GM23338 (cell line): ENCODE measurements around the gene CPHXL. TPM values are rescaled to one million over a fixed set of nuclear protein-coding genes. Genes with fewer than 3 reads are reported as not detected.

Source experiments
- ATAC-seq: fragments of 200-7000 bp; cut with Tn5 transposase; 3 replicates; pipeline ENCODE4 v1.9.1; 2020
- DNase-seq: peaks from one replicate; pipeline ENCODE4 v3.0.0-alpha.2; 2015; ENCODE audit warnings: low spot score
- H2AFZ ChIP-seq: fragments of 200-600 bp; sonication (generic); 2 replicates; pipeline ENCODE4 v1.8.0; 2016; ENCODE audit warnings: antibody characterized with exemption, mild to moderate bottlenecking, moderate library complexity
- H3F3A ChIP-seq: fragments of 200-600 bp; sonication (generic); replicated peaks from 2 replicates; pipeline ENCODE4 v1.8.0; 2017; ENCODE audit warnings: antibody characterized with exemption, mixed run types, low read depth
- H3K27ac ChIP-seq: fragments of 200-600 bp; sonication (generic); 2 replicates; pipeline ENCODE4 v1.6.1; 2016; ENCODE audit warnings: low read depth
- H3K27me3 ChIP-seq: fragments of 200-600 bp; sonication (generic); 2 replicates; pipeline ENCODE4 v1.8.0; 2016; ENCODE audit warnings: mild to moderate bottlenecking, mixed run types, moderate library complexity; ENCODE audit not compliant: insufficient read depth
- H3K36me3 ChIP-seq: fragments of 200-600 bp; sonication (generic); 2 replicates; pipeline ENCODE4 v1.8.0; 2016; ENCODE audit warnings: mild to moderate bottlenecking; ENCODE audit not compliant: insufficient read depth
- H3K4me1 ChIP-seq: fragments of 200-600 bp; sonication (generic); 2 replicates; pipeline ENCODE4 v1.8.0; 2016; ENCODE audit warnings: mild to moderate bottlenecking, moderate library complexity; ENCODE audit not compliant: insufficient read depth
- H3K4me2 ChIP-seq: fragments of 200-600 bp; sonication (generic); 2 replicates; pipeline ENCODE4 v1.7.1; 2017; ENCODE audit warnings: mixed run types
- H3K4me3 ChIP-seq: fragments of 200-600 bp; sonication (generic); 2 replicates; pipeline ENCODE4 v1.6.1; 2016; ENCODE audit warnings: mixed run types
- H3K79me2 ChIP-seq: fragments of 200-600 bp; sonication (generic); replicated peaks from 2 replicates; pipeline ENCODE4 v1.8.0; 2017; ENCODE audit warnings: mild to moderate bottlenecking; ENCODE audit not compliant: insufficient read depth
- H3K9me2 ChIP-seq: fragments of 200-600 bp; sonication (generic); 2 replicates; pipeline ENCODE4 v1.8.0; 2017; ENCODE audit not compliant: insufficient read depth
- H4K20me1 ChIP-seq: fragments of 200-600 bp; sonication (generic); replicated peaks from 2 replicates; pipeline ENCODE4 v1.8.0; 2017; ENCODE audit warnings: mild to moderate bottlenecking; ENCODE audit not compliant: insufficient read depth
- H3K27ac Mint-ChIP-seq: 2 replicates; pipeline ENCODE4 v1.8.0; 2020; ENCODE audit warnings: inconsistent platforms, mild to moderate bottlenecking, moderate library complexity, mixed read lengths
- H3K27me3 Mint-ChIP-seq: 3 replicates; pipeline ENCODE4 v1.8.0; 2022; ENCODE audit warnings: low read depth, mild to moderate bottlenecking, moderate library complexity, mixed read lengths, inconsistent platforms; ENCODE audit not compliant: insufficient read depth, poor library complexity
- H3K36me3 Mint-ChIP-seq: 3 replicates; pipeline ENCODE4 v1.8.0; 2021; ENCODE audit warnings: low read depth, mild to moderate bottlenecking, inconsistent platforms, moderate library complexity, mixed read lengths
- H3K4me1 Mint-ChIP-seq: 3 replicates; pipeline ENCODE4 v1.8.0; 2020; ENCODE audit warnings: mild to moderate bottlenecking, inconsistent platforms, mixed read lengths
- H3K4me3 Mint-ChIP-seq: 3 replicates; pipeline ENCODE4 v1.8.0; 2021; ENCODE audit warnings: moderate library complexity, mild to moderate bottlenecking, inconsistent platforms, mixed read lengths
- H3K9me3 Mint-ChIP-seq: 3 replicates; pipeline ENCODE4 v1.8.0; 2020; ENCODE audit warnings: moderate library complexity, mild to moderate bottlenecking, inconsistent platforms, mixed read lengths
- CREB1 ChIP-seq: fragments of 250-450 bp; sonication (Bioruptor Pico); IDR thresholded peaks from 2 replicates; pipeline ENCODE4 v1.5.0; 2020; ENCODE audit warnings: low read depth, mild to moderate bottlenecking, moderate library complexity
- CTCF ChIP-seq, 2 experiments: fragments of 200-600 bp in 1 of 2; sonication (generic) in 1 of 2; conservative IDR thresholded peaks; 2 replicates each; pipeline versions ENCODE4 v1.5.1 to v1.6.1; 2016 to 2017; ENCODE audit warnings: antibody characterized with exemption in 2 of 2, low read depth in 2 of 2, mild to moderate bottlenecking in 2 of 2, moderate library complexity in 1 of 2
- EZH2 ChIP-seq: fragments of 200-600 bp; sonication (generic); IDR thresholded peaks from one replicate; pipeline ENCODE4 v1.8.0; 2017; ENCODE audit warnings: antibody characterized with exemption, mild to moderate bottlenecking, low read depth; ENCODE audit not compliant: unreplicated experiment
- EZH2phosphoT487 ChIP-seq: fragments of 200-600 bp; sonication (generic); IDR thresholded peaks from one replicate; pipeline ENCODE4 v1.8.1; 2018; ENCODE audit warnings: antibody characterized with exemption; ENCODE audit not compliant: unreplicated experiment
- JUNB ChIP-seq: IDR thresholded peaks from one replicate; pipeline ENCODE4 v1.6.1; 2016; ENCODE audit warnings: antibody characterized with exemption; ENCODE audit not compliant: unreplicated experiment
- NANOG ChIP-seq: IDR thresholded peaks from 2 replicates; pipeline ENCODE4 v1.6.1; 2016; ENCODE audit warnings: antibody characterized with exemption, borderline replicate concordance
- POLR2AphosphoS5 ChIP-seq: IDR thresholded peaks from 2 replicates; pipeline ENCODE4 v1.6.1; 2016; ENCODE audit warnings: antibody characterized with exemption, low read depth
- STAT1 ChIP-seq: IDR thresholded peaks from one replicate; pipeline ENCODE4 v1.6.1; 2016; ENCODE audit warnings: antibody characterized with exemption; ENCODE audit not compliant: unreplicated experiment
- ZNF114 ChIP-seq: fragments of 250-450 bp; sonication (Bioruptor Pico); IDR thresholded peaks from 2 replicates; pipeline ENCODE4 v1.5.0; 2020; ENCODE audit warnings: mild to moderate bottlenecking, moderate library complexity
- ZNF331 ChIP-seq: fragments of 250-450 bp; sonication (Bioruptor Pico); IDR thresholded peaks from 2 replicates; pipeline ENCODE4 v1.5.0; 2020; ENCODE audit warnings: low read depth, mild to moderate bottlenecking, moderate library complexity
- ZNF462 ChIP-seq: fragments of 250-450 bp; sonication (Bioruptor Pico); IDR thresholded peaks from 2 replicates; pipeline ENCODE4 v1.5.0; 2020; ENCODE audit warnings: mild to moderate bottlenecking, moderate library complexity
- polyA plus RNA-seq: library from polyadenylated mRNA; unstranded; fragments of >200 nt; fragmentation: Nextera tagmentation; extraction: Ambion mirVana; gene quantifications from 2 replicates; pipeline ENCODE4 v1.2.1, GENCODE V29; 2016
- total RNA-seq: library from RNA; depleted of rRNA; stranded (reverse); fragments of >200 nt; shearing (Covaris generic); gene quantifications from 2 replicates; pipeline ENCODE4 v1.2.3, GENCODE V29; 2014
- TF ChIP-seq, protein P1 (sequence below): IDR thresholded peaks from 2 replicates; pipeline ENCODE4 v1.6.1; 2016; ENCODE audit warnings: antibody characterized with exemption

The CPHXL gene
- total and polyA plus RNA-seq, 2 experiments from 2014 or later: not detected

GRCh38 chr16:75733305-75734211, 7.3 kb upstream of the CPHXL start:
- no peaks in the 10 kb centered on the region for H4K20me1 ChIP-seq
- Mint-ChIP-seq H3K27ac (no peak overlapping the region), H3K4me3 (no peak overlapping the region), H3K9me3 (peaks cover 67% of the 10 kb centered on the region), H3K36me3 (no peaks in the 10 kb centered on the region), H3K27me3 (no peaks in the 10 kb centered on the region), H3K4me1 (no peaks in the 10 kb centered on the region)
- no peaks in the 10 kb centered on the region for H3F3A ChIP-seq
- H3K27me3 ChIP-seq: no peaks in the 10 kb centered on the region
- no peaks in the 10 kb centered on the region for H3K79me2 ChIP-seq
- TF ChIP-seq STAT1: no peak
- no peak for TF ChIP-seq NANOG
- no peak for TF ChIP-seq JUNB
- no peak for TF ChIP-seq EZH2
- no peak for TF ChIP-seq ZNF331 (CRISPR knock-in tag)
- no peak for TF ChIP-seq CTCF (conservative IDR thresholded peaks at IDR 0.05; ENCODE audit: low read depth in 2 of 2)
- TF ChIP-seq CREB1 (CRISPR knock-in tag): no peak
- TF ChIP-seq, protein P1, sequence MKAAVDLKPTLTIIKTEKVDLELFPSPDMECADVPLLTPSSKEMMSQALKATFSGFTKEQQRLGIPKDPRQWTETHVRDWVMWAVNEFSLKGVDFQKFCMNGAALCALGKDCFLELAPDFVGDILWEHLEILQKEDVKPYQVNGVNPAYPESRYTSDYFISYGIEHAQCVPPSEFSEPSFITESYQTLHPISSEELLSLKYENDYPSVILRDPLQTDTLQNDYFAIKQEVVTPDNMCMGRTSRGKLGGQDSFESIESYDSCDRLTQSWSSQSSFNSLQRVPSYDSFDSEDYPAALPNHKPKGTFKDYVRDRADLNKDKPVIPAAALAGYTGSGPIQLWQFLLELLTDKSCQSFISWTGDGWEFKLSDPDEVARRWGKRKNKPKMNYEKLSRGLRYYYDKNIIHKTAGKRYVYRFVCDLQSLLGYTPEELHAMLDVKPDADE: no peak
- no peak for TF ChIP-seq POLR2AphosphoS5
- TF ChIP-seq ZNF114 (CRISPR knock-in tag): no peak
- TF ChIP-seq EZH2phosphoT487: no peak
- no peak for TF ChIP-seq ZNF462 (CRISPR knock-in tag)
- H3K4me3 ChIP-seq: no peak overlapping the region
- no peaks in the 10 kb centered on the region for H3K36me3 ChIP-seq
- no peaks in the 10 kb centered on the region for H3K9me2 ChIP-seq
- H2AFZ ChIP-seq: peak overlapping the region; percentile 43; the same call in 1 of the 2 replicates
- DNase-seq: no peak
- no peaks in the 10 kb centered on the region for H3K4me1 ChIP-seq
- H3K4me2 ChIP-seq: no peak overlapping the region
- no peak overlapping the region for H3K27ac ChIP-seq
- no peak for ATAC-seq
